ENCODE data around the gene MVB12B. TPM values are rescaled to one million over a fixed set of nuclear protein-coding genes. Genes with fewer than 3 reads are reported as not detected.

MVB12B gene
- total and polyA plus RNA-seq, 2 of the 4 experiments (the other 2 are of a cell fraction), result 2.0 to 4.0 TPM

GRCh38 chr9:126335837-126336735, 9.5 kb downstream of the MVB12B start:
- Histone ChIP-seq H3K4me1 (ENCODE audit: control insufficient read depth, insufficient read depth, low read length) (peaks cover 9% of the 10 kb centered on the region), H3K36me3 (ENCODE audit: control insufficient read depth, insufficient read depth, low read length) (peaks cover 5% of the 10 kb centered on the region; the same call in 1 of the 2 replicates), H3K18ac (ENCODE audit: low read depth, low read length) (no peak overlapping the region), H3K4me3 (ENCODE audit: insufficient read depth, low read depth, low read length) (no peak overlapping the region), H3K27ac (ENCODE audit: insufficient read depth, low read length) (no peak overlapping the region), H4K5ac (ENCODE audit: low read depth, low read length) (no peak overlapping the region), H3K9me3 (ENCODE audit: control insufficient read depth, insufficient read depth, low read length) (no peaks in the 10 kb centered on the region), H2BK20ac (ENCODE audit: low read depth, low read length) (no peak overlapping the region), H2BK120ac (ENCODE audit: low read depth, low read length) (no peak overlapping the region), H3K79me1 (ENCODE audit: low read depth in 1 of 2, low read length in 2 of 2) (peaks cover 8 to 37% of the 10 kb centered on the region in 2 experiments), H3K4ac (ENCODE audit: low read depth, low read length) (no peak overlapping the region), H4K20me1 (ENCODE audit: insufficient read depth, low read length) (peaks cover 20% of the 10 kb centered on the region; the same call in 1 of the 2 replicates), H3K14ac (replicated peaks; ENCODE audit: low read depth, low read length) (no peak overlapping the region), H2AFZ (replicated peaks; ENCODE audit: low read length, poor library complexity) (no peak overlapping the region), H3K4me2 (ENCODE audit: low read depth, low read length) (no peak overlapping the region), H3K9me1 (ENCODE audit: insufficient read depth, low read length) (peaks cover 9% of the 10 kb centered on the region; the same call in 1 of the 2 replicates), H2BK15ac (ENCODE audit: low read depth, low read length) (no peak overlapping the region), H2AK9ac (replicated peaks; ENCODE audit: low read depth, low read length, poor library complexity) (no peak overlapping the region), H3K56ac (ENCODE audit: extremely low read depth, insufficient read depth, low read length) (no peak overlapping the region), H3K27me3 (ENCODE audit: control insufficient read depth, insufficient read depth, low read length) (no peaks in the 10 kb centered on the region), H4K91ac (ENCODE audit: insufficient read depth, low read depth, low read length) (no peak overlapping the region), H2BK5ac (ENCODE audit: low read depth, low read length, poor library complexity, severe bottlenecking) (no peak overlapping the region), H4K8ac (ENCODE audit: low read depth in 2 of 2, low read length in 2 of 2) (no peak overlapping the region), H3K9ac (ENCODE audit: low read depth, low read length) (no peak overlapping the region), H3K23ac (ENCODE audit: low read depth, low read length) (no peak overlapping the region), H2AK5ac (ENCODE audit: low read depth, low read length) (no peak overlapping the region)
- BruUV-seq (replicated peaks), result no TSS peak
- CTCF ChIA-PET, result no interaction called here
- WGBS, 2 experiments (ENCODE audit: extremely low coverage in 2 of 2, insufficient read length in 1 of 2), result 93% methylated on average over 2 of the region's 19 CpGs; no CpG with 5 or more reads in 1 of the 2 experiments
- in situ Hi-C loops (cut with MboI; ENCODE audit: low sequenced_read_pairs), result no loop called here
- DNase-seq (no peak), ATAC-seq (ENCODE audit: low read depth) (no peak)
- POLR2A ChIA-PET (ENCODE audit: unreplicated experiment), result no interaction called here
- dilution Hi-C loops (cut with HindIII; ENCODE audit: low sequenced_read_pairs, unreplicated experiment), result no loop called here
- intact Hi-C loops (cut with micrococcal nuclease), result loop anchor here (2.0 kb wide), 1 partner anchor 41 kb away; no protein-coding TSS in a partner anchor
- TF ChIP-seq POLR2A (IDR thresholded peaks at IDR 0.05; ENCODE audit: low read depth, low read length) (no peak), MXI1 (IDR thresholded peaks at IDR 0.05; ENCODE audit: borderline replicate concordance, low read depth, low read length) (no peak), MAFK (IDR thresholded peaks at IDR 0.05; ENCODE audit: low read depth, low read length) (no peak), ELK1 (IDR thresholded peaks at IDR 0.05; ENCODE audit: borderline replicate concordance, low read depth, low read length) (no peak), RCOR1 (IDR thresholded peaks at IDR 0.05; ENCODE audit: insufficient replicate concordance, low read length) (no peak), MAZ (IDR thresholded peaks at IDR 0.05; ENCODE audit: borderline replicate concordance, low read depth, low read length) (no peak), CEBPB (IDR thresholded peaks at IDR 0.05; ENCODE audit: low read depth, low read length) (no peak), BHLHE40 (IDR thresholded peaks at IDR 0.05; ENCODE audit: low read depth, low read length) (no peak), FOS (IDR thresholded peaks at IDR 0.05; ENCODE audit: low read depth, low read length) (no peak), CTCF (conservative IDR thresholded peaks at IDR 0.05; ENCODE audit: low read depth, low read length) (no peak), SMC3 (IDR thresholded peaks at IDR 0.05; ENCODE audit: low read depth, low read length) (no peak), RAD21 (IDR thresholded peaks at IDR 0.05; ENCODE audit: low read length) (no peak), CHD1 (IDR thresholded peaks at IDR 0.05; ENCODE audit: low read depth, low read length) (no peak), NFE2L2 (IDR thresholded peaks at IDR 0.05; ENCODE audit: low read depth, low read length) (no peak)
